G401 (cell line): Measurements from ENCODE around the gene MTUS2. TPM values are rescaled to one million over a fixed set of nuclear protein-coding genes. Genes with fewer than 3 reads are reported as not detected.

Experiments
- DNase-seq: peaks from one replicate; pipeline ENCODE4 v3.0.0-alpha.2; 2015; ENCODE audit warnings: low spot score
- in situ Hi-C: cut with HindIII; loops from 2 replicates; pipeline ENCODE4 v1.10.0; 2016; ENCODE audit warnings: low sequenced_read_pairs, mixed read lengths
- total RNA-seq: library from RNA; depleted of rRNA; stranded (reverse); fragments of >200 nt; shearing (Covaris generic); gene quantifications from 2 replicates; pipeline ENCODE4 v1.2.3, GENCODE V29; 2014

MTUS2 gene
- total RNA-seq, 1 experiment from 2014 or later: not detected

DNA sequence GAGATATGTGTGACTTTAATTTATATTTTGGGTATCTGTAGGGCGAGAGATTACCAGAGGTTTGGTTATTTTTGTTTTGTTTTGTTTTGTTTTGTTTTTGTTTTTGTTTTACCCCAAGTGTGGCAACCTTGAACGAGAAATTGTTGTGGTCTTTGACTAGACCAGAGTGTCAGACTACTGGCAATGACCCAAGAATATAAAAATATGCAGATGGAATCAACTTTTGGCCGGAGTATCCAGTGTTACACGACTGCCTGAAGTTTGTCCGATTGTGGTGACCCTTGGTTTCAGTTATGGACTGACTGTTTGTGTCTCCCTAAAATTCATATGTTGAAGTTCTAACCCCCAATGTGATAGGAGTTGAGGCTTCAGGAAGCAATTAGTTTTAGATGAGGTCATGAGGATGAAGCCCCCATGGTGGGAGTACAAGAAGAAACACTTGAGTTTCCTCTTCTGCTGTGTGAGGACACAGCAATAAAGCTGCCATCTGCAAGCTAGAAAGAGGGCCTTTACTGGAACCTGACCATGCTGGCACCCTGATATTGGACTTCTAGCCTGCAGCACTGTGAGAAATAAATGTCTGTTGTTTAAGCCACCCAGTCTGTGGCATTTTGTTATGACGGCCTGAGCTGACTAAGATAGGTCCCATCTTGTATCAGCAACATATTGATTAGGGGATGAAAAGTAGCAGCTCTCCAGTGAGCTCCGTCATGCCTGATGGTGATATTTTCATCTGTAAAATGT is 261.7 kb downstream of the MTUS2 start:
- DNase-seq: no peak
- in situ Hi-C loops: no loop called here

DNA sequence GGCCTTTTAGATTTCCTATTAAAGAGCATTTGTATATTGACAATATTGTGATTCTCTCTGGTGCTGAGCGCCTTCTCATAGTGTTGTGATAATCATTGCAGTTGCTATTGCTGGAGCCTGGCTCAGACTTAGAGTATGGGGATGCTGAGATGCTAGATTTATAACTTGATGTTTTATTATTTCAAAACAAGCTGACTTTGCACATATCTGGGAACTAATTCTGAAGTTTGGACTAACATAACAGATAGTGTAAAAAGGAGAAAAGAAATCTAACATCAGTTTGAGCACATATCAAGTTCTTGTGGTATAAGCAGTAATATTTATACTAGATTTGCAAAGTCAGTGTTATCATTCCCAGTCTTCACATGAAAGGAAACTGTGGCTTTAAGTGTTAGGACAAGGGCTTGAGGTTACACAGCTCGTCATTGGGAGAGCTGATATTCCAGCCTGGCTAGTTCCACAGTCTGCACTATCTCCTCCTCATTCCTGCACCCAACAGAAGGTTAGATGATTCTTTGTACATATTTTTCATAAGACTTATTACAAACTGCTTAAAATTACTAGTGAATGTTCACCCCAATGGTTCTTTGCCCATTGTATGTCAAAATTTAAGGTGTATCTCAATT is 279.8 kb downstream of the MTUS2 start:
- no peak for DNase-seq
- in situ Hi-C loops: no loop called here

GRCh38 chr13:29100758-29101157 is 280.6 kb downstream of the MTUS2 start:
- in situ Hi-C loops: no loop called here
- no peak for DNase-seq

- in situ Hi-C loops: no loop called here
- no peak for DNase-seq
Observed at GRCh38 chr13:29101409-29101808, 281.3 kb downstream of the MTUS2 start.

- in situ Hi-C loops: no loop called here
- DNase-seq: no peak
Observed at GRCh38 chr13:29101905-29102304, 281.8 kb downstream of the MTUS2 start.

GRCh38 chr13:29103065-29103800 is 283.1 kb downstream of the MTUS2 start:
- in situ Hi-C loops: no loop called here
- no peak for DNase-seq

DNA sequence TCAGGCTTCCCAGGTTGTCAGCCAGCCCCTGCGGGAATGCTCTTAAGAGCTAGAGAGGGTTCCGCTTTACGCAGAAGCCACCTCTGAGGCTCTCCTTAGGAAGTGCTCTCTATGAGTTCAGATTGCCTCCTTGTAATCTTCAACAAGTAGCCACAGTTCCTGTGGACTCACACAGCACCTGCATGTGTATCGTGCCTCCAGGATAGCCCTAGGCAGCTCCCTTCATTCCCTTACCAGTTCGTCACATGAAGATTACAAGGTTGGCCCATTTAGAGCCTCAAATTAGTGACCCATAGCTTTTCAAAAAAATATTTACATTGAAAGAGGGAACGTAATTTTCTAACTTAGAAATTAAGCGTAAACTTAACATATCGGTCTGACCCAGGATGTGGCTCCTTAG is 284.3 kb downstream of the MTUS2 start:
- in situ Hi-C loops: no loop called here

GRCh38 chr13:29105779-29106178 is 285.6 kb downstream of the MTUS2 start:
- in situ Hi-C loops: no loop called here
- no peak for DNase-seq

More for the DNA sequence above, 284.3 kb downstream of the MTUS2 start:
- no peak for DNase-seq

GRCh38 chr13:29106651-29107050 is 286.5 kb downstream of the MTUS2 start:
- DNase-seq: no peak
- in situ Hi-C loops: no loop called here

DNA sequence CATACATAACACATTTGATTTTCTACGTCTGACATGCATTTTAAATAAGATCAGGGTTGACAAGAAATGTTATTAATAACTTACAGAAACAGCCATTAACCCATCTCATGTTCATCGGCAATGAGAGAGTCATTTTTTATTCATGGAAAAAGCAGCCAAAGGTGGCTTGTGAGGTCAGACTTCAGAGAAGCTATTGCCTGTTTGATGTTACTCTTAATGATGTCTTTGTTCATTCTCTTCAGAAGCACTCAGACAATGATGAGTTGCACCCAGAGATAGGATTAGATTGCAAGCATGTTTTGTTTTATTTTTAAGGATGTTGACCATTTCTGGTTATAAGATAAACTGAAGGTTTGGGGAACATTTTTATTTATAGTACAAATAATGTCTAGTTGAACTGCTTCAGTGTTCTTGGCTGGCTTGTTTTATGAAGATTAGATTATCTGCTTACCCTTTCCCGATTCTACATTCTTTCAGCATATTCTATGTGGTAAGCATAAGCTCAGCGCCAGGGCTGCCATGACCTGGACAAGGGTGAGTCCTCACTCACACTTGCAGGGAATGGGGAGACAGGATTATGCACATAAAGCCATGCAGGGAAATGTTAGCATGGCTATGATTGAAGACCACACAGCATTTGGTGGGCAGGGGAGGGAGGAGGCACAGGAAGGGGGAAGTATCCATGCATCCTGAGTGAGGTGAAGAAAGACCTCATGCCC is 288.1 kb downstream of the MTUS2 start:
- DNase-seq: no peak
- in situ Hi-C loops: no loop called here

GRCh38 chr13:29109987-29110386 is 289.8 kb downstream of the MTUS2 start:
- DNase-seq: no peak
- in situ Hi-C loops: no loop called here

GRCh38 chr13:29111446-29111845 is 291.3 kb downstream of the MTUS2 start:
- in situ Hi-C loops: no loop called here
- DNase-seq: no peak

GRCh38 chr13:29115842-29116241 is 295.7 kb downstream of the MTUS2 start:
- no peak for DNase-seq
- in situ Hi-C loops: no loop called here

GRCh38 chr13:29117663-29118062 is 297.5 kb downstream of the MTUS2 start:
- DNase-seq: no peak
- in situ Hi-C loops: no loop called here

DNA sequence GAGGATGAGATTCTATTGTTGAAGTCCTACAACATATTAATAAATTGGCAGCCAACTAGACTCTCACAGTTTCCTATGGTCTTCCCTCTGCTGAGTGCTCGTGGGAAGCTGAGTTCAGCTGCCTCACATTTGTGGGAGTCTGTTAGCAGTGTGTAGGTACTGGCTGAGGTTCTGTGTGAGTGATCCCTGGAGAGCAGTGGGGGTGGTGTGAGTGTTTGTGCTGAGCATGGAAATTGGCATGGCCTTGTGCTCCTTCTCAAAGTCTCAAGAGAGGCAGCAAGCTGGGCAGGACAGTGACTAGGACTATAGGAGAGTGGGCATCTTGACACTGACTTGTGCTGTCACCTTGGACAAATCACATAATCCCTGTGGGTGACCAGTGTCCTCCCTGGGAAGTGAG is 298.3 kb downstream of the MTUS2 start:
- DNase-seq: no peak
- in situ Hi-C loops: no loop called here

DNA sequence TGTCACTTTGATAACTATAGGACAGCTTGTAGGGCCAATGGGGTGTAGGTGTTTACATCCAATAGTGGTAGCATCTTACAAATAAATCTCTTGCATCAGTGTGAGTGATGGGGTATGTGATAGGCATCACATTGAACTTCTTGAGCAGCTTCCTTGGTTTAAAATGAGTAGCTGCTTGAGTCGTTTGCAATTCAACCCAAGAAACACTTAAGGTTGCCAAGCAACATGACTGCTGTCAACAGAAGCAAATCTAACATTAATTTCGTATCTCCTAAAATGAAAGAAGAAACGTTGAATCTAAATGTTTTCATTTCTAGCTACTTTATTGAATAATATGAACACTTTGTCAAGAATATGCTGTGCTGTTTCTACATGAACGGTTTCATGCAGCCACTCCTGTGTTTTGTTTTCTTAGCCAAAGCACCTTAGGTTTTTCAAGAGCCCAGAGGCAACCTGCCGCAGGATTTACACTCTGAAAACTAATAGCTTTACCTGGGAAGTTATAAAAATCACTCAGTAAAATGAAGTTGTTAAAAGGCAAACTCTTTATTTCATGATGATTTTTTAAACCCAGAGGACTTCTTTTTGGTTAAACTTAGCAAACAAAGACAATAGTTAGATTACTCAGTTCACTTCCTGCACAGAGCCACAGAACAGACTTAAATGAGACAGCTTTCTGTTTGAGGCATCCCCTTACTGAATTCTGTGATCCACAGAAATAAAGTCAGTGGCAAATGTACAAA is 305.2 kb downstream of the MTUS2 start:
- in situ Hi-C loops: no loop called here
- no peak for DNase-seq

DNA sequence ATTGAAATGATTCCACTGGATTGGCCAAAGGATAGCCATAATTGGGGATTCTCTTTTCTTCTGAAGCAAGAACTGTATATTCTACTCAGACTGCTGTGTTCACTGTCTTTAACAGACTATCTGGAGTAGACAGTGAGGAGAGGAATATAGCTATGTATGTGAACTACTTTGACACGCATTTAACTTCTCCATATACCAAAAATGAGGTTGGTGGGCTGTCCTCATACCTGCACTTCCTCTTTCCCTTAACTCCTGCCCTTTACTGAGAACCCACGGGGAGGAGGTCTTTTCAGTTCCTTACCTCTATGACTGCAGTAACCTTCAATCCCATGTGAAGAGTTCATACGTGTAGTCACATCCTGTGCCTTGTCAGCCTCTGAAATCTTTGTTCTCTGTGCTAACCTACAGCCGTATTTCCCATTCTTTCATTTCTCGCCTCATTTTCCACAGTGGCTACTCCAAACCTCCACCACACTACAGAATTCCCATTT is 305.8 kb downstream of the MTUS2 start:
- DNase-seq: no peak
- in situ Hi-C loops: no loop called here

- in situ Hi-C loops: no loop called here
- no peak for DNase-seq
Observed at GRCh38 chr13:29129616-29130015, 309.5 kb downstream of the MTUS2 start.

- DNase-seq: no peak
- in situ Hi-C loops: no loop called here
Observed at GRCh38 chr13:29131159-29131558, 311.0 kb downstream of the MTUS2 start.
